CD14-positive monocyte (primary cell): ENCODE measurements around the gene NR2C2AP. TPM values are rescaled to one million over a fixed set of nuclear protein-coding genes. Genes with fewer than 3 reads are reported as not detected.

Experiments used
- DNase-seq, 3 donors: peaks; one replicate each; pipeline ENCODE4 v3.0.0-alpha.2; 2011 to 2022
- H2AFZ ChIP-seq: 2 replicates; pipeline ENCODE4 v1.6.0; 2012; ENCODE audit warnings: mild to moderate bottlenecking, low read depth, low read length, inconsistent platforms; ENCODE audit not compliant: insufficient read depth, poor library complexity, severe bottlenecking
- H3K27ac ChIP-seq, 2 donors: 1 replicate in 1 of 2; 2 replicates in 1 of 2; pipeline ENCODE4 v1.5.1; 2012 to 2013; ENCODE audit warnings: low read length in 2 of 2, control low read depth in 1 of 2, inconsistent platforms in 1 of 2, low read depth in 1 of 2, mild to moderate bottlenecking in 1 of 2
- H3K27me3 ChIP-seq, 2 donors: one replicate each; pipeline versions ENCODE4 v1.6.0 to v1.6.1; 2011 to 2013; ENCODE audit warnings: low read length in 2 of 2; ENCODE audit not compliant: control insufficient read depth in 2 of 2, insufficient read depth in 2 of 2
- H3K36me3 ChIP-seq, 2 donors: replicated peaks in 1 of 2; 1 replicate in 1 of 2; 2 replicates in 1 of 2; pipeline versions ENCODE4 v1.5.1 to v1.6.1; 2012 to 2013; ENCODE audit warnings: low read length in 2 of 2, control low read depth in 1 of 2, inconsistent platforms in 1 of 2, mild to moderate bottlenecking in 1 of 2; ENCODE audit not compliant: insufficient read depth in 2 of 2, control insufficient read depth in 1 of 2
- H3K4me1 ChIP-seq, 2 donors: 1 replicate in 1 of 2; 2 replicates in 1 of 2; pipeline versions ENCODE4 v1.5.1 to v1.6.1; 2012 to 2013; ENCODE audit warnings: low read length in 2 of 2, control low read depth in 1 of 2, inconsistent platforms in 1 of 2, mild to moderate bottlenecking in 1 of 2, moderate library complexity in 1 of 2; ENCODE audit not compliant: insufficient read depth in 2 of 2, control insufficient read depth in 1 of 2
- H3K4me2 ChIP-seq: replicated peaks from 2 replicates; pipeline ENCODE3; 2012; ENCODE audit warnings: low read length, moderate library complexity, mild to moderate bottlenecking; ENCODE audit not compliant: poor library complexity, severe bottlenecking; ENCODE audit errors: extremely low read depth
- H3K4me3 ChIP-seq, 3 experiments: fragments of 200-600 bp in 1 of 3; sonication (generic) in 1 of 3; replicated peaks in 1 of 3; 1 replicate in 2 of 3; 2 replicates in 1 of 3; pipeline ENCODE4 v1.5.1; 2011 to 2013; ENCODE audit warnings: low read length in 3 of 3, mild to moderate bottlenecking in 3 of 3, control low read depth in 2 of 3, low read depth in 2 of 3, inconsistent platforms in 1 of 3, moderate library complexity in 1 of 3
- H3K79me2 ChIP-seq: 2 replicates; pipeline ENCODE4 v1.6.0; 2012; ENCODE audit warnings: mild to moderate bottlenecking, control low read depth, inconsistent platforms, low read length, moderate library complexity; ENCODE audit not compliant: insufficient read depth
- H3K9ac ChIP-seq: 2 replicates; pipeline ENCODE4 v1.6.0; 2017; ENCODE audit warnings: low read length, mild to moderate bottlenecking; ENCODE audit not compliant: insufficient read depth, poor library complexity, severe bottlenecking
- H3K9me3 ChIP-seq, 2 donors: replicated peaks in 1 of 2; 1 replicate in 1 of 2; 2 replicates in 1 of 2; pipeline versions ENCODE4 v1.5.1 to v1.6.1; 2012 to 2013; ENCODE audit warnings: low read length in 2 of 2, control low read depth in 1 of 2; ENCODE audit not compliant: control insufficient read depth in 1 of 2, insufficient read depth in 1 of 2
- H4K20me1 ChIP-seq: 2 replicates; pipeline ENCODE4 v1.6.0; 2012; ENCODE audit warnings: mild to moderate bottlenecking, low read length, control low read depth, moderate library complexity; ENCODE audit not compliant: insufficient read depth
- H3K27ac Mint-ChIP-seq, 7 donors: one replicate each; pipeline ENCODE4 v1.8.0; 2020; ENCODE audit warnings: mild to moderate bottlenecking in 7 of 7, mixed read lengths in 7 of 7, moderate library complexity in 6 of 7, inconsistent platforms in 2 of 7
- H3K27me3 Mint-ChIP-seq, 3 donors: one replicate each; pipeline ENCODE4 v1.8.0; 2021 to 2022; ENCODE audit warnings: low read depth in 3 of 3, mild to moderate bottlenecking in 3 of 3, mixed read lengths in 3 of 3, moderate library complexity in 3 of 3, inconsistent platforms in 1 of 3
- H3K36me3 Mint-ChIP-seq, 2 donors: one replicate each; pipeline ENCODE4 v1.8.0; 2020; ENCODE audit warnings: mixed read lengths in 2 of 2, inconsistent platforms in 1 of 2, mild to moderate bottlenecking in 1 of 2
- H3K4me1 Mint-ChIP-seq: one replicate; pipeline ENCODE4 v1.8.0; 2020; ENCODE audit warnings: mild to moderate bottlenecking, mixed read lengths
- H3K4me3 Mint-ChIP-seq, 2 donors: one replicate each; pipeline ENCODE4 v1.8.0; 2020; ENCODE audit warnings: mild to moderate bottlenecking in 2 of 2, mixed read lengths in 2 of 2, moderate library complexity in 1 of 2
- H3K9me3 Mint-ChIP-seq, 7 donors: one replicate each; pipeline ENCODE4 v1.8.0; 2020 to 2022; ENCODE audit warnings: mixed read lengths in 7 of 7, mild to moderate bottlenecking in 6 of 7, moderate library complexity in 6 of 7, inconsistent platforms in 2 of 7
- CTCF ChIP-seq: fragments of 200-600 bp; IDR thresholded peaks from one replicate; pipeline ENCODE4 v1.8.0; 2022; ENCODE audit warnings: antibody characterized with exemption, mild to moderate bottlenecking
- WGBS: methylation state at CpG from one replicate; pipeline ENCODE4 v1.1.5; 2013; ENCODE audit warnings: missing lambda C conversion rate; ENCODE audit not compliant: insufficient coverage; 5-methylcytosine and 5-hydroxymethylcytosine counted together
- intact Hi-C, 2 donors: fragments of 100-400 bp; cut with micrococcal nuclease; formaldehyde crosslinking; loops; one replicate each; pipeline versions ENCODE4 v1.15.0 to v1.15.1; 2023
- polyA plus RNA-seq, 3 donors: library from polyadenylated mRNA; depleted of rRNA in 1 of 3; unstranded in 2 of 3; stranded (reverse) in 1 of 3; fragments of 300-500 nt in 2 of 3; fragments of >200 nt in 1 of 3; fragmentation: Illumina TruSeq in 2 of 3; gene quantifications; 1 replicate in 2 of 3; 2 replicates in 1 of 3; pipeline ENCODE4 v1.2.3, GENCODE V29; 2012 to 2021

Gene NR2C2AP
- polyA plus RNA-seq, 3 donors, result 6.4 to 7.8 (median 6.4) TPM

- intact Hi-C loops, result loop anchor here (1.0 to 10.0 kb wide), 3 partner anchors 12 to 133 kb away; partner anchors contain the start of genes MAU2 (in 2 of the 2), SUGP1 (in 2 of the 2) and NR2C2AP (in 1 of the 2)
- Histone ChIP-seq H3K36me3 (peaks cover 1 to 13% of the 10 kb centered on the region in 2 donors), H2AFZ (peak overlapping the region; percentile 97), H3K27me3 (no peaks in the 10 kb centered on the region), H3K79me2 (peaks cover 51% of the 10 kb centered on the region), H3K9me3 (peaks cover 3 to 21% of the 10 kb centered on the region in 2 donors), H3K4me1 (peaks cover 27 to 51% of the 10 kb centered on the region in 2 donors), H4K20me1 (peaks cover 19% of the 10 kb centered on the region), H3K4me2 (peak overlapping the region; percentile 90), H3K27ac (peak overlapping the region; percentile 100), H3K4me3 (peak overlapping the region; percentile 69 to 100 (median 85)), H3K9ac (peak overlapping the region; percentile 99)
- DNase-seq, result no peak
- Mint-ChIP-seq H3K36me3 (peaks cover 21 to 41% of the 10 kb centered on the region in 2 donors), H3K27me3 (peaks cover 0 to 1% (median 0%) of the 10 kb centered on the region in 3 donors), H3K27ac (peak overlapping the region; percentile 96 to 99 (median 98)), H3K4me3 (peak overlapping the region; percentile 92 to 96), H3K9me3 (peaks cover 6 to 17% (median 13%) of the 10 kb centered on the region in 7 donors), H3K4me1 (peaks cover 39% of the 10 kb centered on the region)
- TF ChIP-seq CTCF, result no peak
- WGBS, result 0% methylated on average over 11 of the region's 17 CpGs
These were observed 11.5 kb downstream of the NR2C2AP start for GRCh38 chr19:19191768-19192077.

- peak overlapping the region in 1 of 2 donors; percentile 2 for H3K4me3 Mint-ChIP-seq
- peak overlapping the region; percentile 64 to 87 (median 84) for H3K27ac Mint-ChIP-seq
- H3K27me3 Mint-ChIP-seq, result peaks cover 0 to 1% (median 0%) of the 10 kb centered on the region in 3 donors
These were observed 16.5 kb downstream of the NR2C2AP start for GRCh38 chr19:19186742-19187141.

More at GRCh38 chr19:19186742-19187141, 16.5 kb downstream of the NR2C2AP start:
- H3K4me1 Mint-ChIP-seq, result peaks cover 31% of the 10 kb centered on the region
- Histone ChIP-seq H4K20me1 (peaks cover 28% of the 10 kb centered on the region), H3K4me3 (peak overlapping the region in 1 of 3 experiments; percentile 51), H3K27ac (peak overlapping the region; percentile 68 to 87), H3K79me2 (peaks cover 50% of the 10 kb centered on the region), H3K27me3 (no peaks in the 10 kb centered on the region), H3K4me1 (peaks cover 21 to 35% of the 10 kb centered on the region in 2 donors), H3K36me3 (peaks cover 19 to 42% of the 10 kb centered on the region in 2 donors), H3K9me3 (peaks cover 11 to 31% of the 10 kb centered on the region in 2 donors), H3K9ac (no peak overlapping the region), H3K4me2 (no peak overlapping the region), H2AFZ (no peak overlapping the region)
- DNase-seq, result no peak
- WGBS, result 98% methylated on average over 14 of the region's 14 CpGs
- peaks cover 39 to 68% of the 10 kb centered on the region in 2 donors for H3K36me3 Mint-ChIP-seq
- H3K9me3 Mint-ChIP-seq, result peaks cover 15 to 29% (median 22%) of the 10 kb centered on the region in 7 donors
- intact Hi-C loops, result no loop called here
- TF ChIP-seq CTCF, result no peak
